ENCODE data around the gene TEX2. TPM values are rescaled to one million over a fixed set of nuclear protein-coding genes. Genes with fewer than 3 reads are reported as not detected.

Gene TEX2
- total and polyA plus RNA-seq, 2 experiments from 2014 or later = 7.5 to 17.7 TPM

DNA sequence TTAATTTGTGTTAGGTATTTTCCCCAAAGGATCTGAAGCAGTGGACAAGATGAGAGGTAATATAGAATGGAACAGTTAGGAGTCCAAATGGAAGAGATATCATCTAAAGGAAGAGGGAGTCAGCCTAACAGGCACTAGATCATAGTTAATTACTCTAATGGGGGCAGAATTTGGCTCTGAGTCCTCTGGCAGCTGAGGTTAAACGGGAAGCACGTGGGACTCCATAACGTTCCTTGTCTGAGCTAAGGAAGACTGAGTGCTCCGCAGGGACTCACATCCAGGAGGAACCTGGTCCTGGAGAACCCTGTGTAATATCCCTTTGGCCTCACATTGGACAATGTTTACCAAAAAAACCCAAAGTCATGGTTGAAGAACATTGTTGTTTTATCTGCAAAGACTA is 46.6 kb upstream of the TEX2 start:
- H3K36me3 ChIP-seq (ENCODE audit: insufficient read depth) = no peaks in the 10 kb centered on the region
- Mint-ChIP-seq H3K9me3 (no peaks in the 10 kb centered on the region), H3K27me3 (ENCODE audit: insufficient read depth, low read depth, poor library complexity) (peaks cover 1% of the 10 kb centered on the region), H3K4me3 (no peak overlapping the region), H3K4me1 (no peaks in the 10 kb centered on the region), H3K36me3 (ENCODE audit: low read depth) (no peaks in the 10 kb centered on the region), H3K27ac (no peak overlapping the region)
- H3K4me2 ChIP-seq = no peak overlapping the region
- DNase-seq (ENCODE audit: low spot score) (no peak), ATAC-seq (no peak)
- no peaks in the 10 kb centered on the region for H3K9me2 ChIP-seq (ENCODE audit: insufficient read depth)
- no peaks in the 10 kb centered on the region for H4K20me1 ChIP-seq (replicated peaks; ENCODE audit: insufficient read depth)
- no peaks in the 10 kb centered on the region for H3K4me1 ChIP-seq (ENCODE audit: insufficient read depth)
- no peaks in the 10 kb centered on the region for H3K79me2 ChIP-seq (replicated peaks; ENCODE audit: insufficient read depth)
- no peaks in the 10 kb centered on the region for H3K27me3 ChIP-seq (ENCODE audit: insufficient read depth)
- TF ChIP-seq NANOG (IDR thresholded peaks at IDR 0.05; ENCODE audit: borderline replicate concordance) (no peak), ZNF114 (CRISPR knock-in tag; IDR thresholded peaks at IDR 0.05) (no peak), REST (IDR thresholded peaks at IDR 0.05; ENCODE audit: unreplicated experiment) (no peak), EZH2phosphoT487 (IDR thresholded peaks at IDR 0.05; ENCODE audit: unreplicated experiment) (no peak), CREB1 (CRISPR knock-in tag; IDR thresholded peaks at IDR 0.05; ENCODE audit: low read depth) (no peak), STAT1 (IDR thresholded peaks at IDR 0.05; ENCODE audit: unreplicated experiment) (no peak), EZH2 (IDR thresholded peaks at IDR 0.05; ENCODE audit: low read depth, unreplicated experiment) (no peak), ZNF331 (CRISPR knock-in tag; IDR thresholded peaks at IDR 0.05; ENCODE audit: low read depth) (no peak), JUNB (IDR thresholded peaks at IDR 0.05; ENCODE audit: unreplicated experiment) (no peak), POLR2AphosphoS5 (IDR thresholded peaks at IDR 0.05; ENCODE audit: low read depth) (no peak)
- TF ChIP-seq, protein P1, sequence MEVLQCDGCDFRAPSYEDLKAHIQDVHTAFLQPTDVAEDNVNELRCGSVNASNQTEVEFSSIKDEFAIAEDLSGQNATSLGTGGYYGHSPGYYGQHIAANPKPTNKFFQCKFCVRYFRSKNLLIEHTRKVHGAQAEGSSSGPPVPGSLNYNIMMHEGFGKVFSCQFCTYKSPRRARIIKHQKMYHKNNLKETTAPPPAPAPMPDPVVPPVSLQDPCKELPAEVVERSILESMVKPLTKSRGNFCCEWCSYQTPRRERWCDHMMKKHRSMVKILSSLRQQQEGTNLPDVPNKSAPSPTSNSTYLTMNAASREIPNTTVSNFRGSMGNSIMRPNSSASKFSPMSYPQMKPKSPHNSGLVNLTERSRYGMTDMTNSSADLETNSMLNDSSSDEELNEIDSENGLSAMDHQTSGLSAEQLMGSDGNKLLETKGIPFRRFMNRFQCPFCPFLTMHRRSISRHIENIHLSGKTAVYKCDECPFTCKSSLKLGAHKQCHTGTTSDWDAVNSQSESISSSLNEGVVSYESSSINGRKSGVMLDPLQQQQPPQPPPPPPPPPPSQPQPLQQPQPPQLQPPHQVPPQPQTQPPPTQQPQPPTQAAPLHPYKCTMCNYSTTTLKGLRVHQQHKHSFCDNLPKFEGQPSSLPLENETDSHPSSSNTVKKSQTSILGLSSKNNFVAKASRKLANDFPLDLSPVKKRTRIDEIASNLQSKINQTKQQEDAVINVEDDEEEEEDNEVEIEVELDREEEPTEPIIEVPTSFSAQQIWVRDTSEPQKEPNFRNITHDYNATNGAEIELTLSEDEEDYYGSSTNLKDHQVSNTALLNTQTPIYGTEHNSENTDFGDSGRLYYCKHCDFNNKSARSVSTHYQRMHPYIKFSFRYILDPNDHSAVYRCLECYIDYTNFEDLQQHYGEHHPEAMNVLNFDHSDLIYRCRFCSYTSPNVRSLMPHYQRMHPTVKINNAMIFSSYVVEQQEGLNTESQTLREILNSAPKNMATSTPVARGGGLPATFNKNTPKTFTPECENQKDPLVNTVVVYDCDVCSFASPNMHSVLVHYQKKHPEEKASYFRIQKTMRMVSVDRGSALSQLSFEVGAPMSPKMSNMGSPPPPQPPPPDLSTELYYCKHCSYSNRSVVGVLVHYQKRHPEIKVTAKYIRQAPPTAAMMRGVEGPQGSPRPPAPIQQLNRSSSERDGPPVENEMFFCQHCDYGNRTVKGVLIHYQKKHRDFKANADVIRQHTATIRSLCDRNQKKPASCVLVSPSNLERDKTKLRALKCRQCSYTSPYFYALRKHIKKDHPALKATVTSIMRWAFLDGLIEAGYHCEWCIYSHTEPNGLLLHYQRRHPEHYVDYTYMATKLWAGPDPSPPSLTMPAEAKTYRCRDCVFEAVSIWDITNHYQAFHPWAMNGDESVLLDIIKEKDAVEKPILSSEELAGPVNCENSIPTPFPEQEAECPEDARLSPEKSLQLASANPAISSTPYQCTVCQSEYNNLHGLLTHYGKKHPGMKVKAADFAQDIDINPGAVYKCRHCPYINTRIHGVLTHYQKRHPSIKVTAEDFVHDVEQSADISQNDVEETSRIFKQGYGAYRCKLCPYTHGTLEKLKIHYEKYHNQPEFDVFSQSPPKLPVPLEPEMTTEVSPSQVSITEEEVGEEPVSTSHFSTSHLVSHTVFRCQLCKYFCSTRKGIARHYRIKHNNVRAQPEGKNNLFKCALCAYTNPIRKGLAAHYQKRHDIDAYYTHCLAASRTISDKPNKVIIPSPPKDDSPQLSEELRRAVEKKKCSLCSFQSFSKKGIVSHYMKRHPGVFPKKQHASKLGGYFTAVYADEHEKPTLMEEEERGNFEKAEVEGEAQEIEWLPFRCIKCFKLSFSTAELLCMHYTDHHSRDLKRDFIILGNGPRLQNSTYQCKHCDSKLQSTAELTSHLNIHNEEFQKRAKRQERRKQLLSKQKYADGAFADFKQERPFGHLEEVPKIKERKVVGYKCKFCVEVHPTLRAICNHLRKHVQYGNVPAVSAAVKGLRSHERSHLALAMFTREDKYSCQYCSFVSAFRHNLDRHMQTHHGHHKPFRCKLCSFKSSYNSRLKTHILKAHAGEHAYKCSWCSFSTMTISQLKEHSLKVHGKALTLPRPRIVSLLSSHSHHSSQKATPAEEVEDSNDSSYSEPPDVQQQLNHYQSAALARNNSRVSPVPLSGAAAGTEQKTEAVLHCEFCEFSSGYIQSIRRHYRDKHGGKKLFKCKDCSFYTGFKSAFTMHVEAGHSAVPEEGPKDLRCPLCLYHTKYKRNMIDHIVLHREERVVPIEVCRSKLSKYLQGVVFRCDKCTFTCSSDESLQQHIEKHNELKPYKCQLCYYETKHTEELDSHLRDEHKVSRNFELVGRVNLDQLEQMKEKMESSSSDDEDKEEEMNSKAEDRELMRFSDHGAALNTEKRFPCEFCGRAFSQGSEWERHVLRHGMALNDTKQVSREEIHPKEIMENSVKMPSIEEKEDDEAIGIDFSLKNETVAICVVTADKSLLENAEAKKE (CRISPR knock-in tag; IDR thresholded peaks at IDR 0.05) = no peak
- TF ChIP-seq, protein P2, sequence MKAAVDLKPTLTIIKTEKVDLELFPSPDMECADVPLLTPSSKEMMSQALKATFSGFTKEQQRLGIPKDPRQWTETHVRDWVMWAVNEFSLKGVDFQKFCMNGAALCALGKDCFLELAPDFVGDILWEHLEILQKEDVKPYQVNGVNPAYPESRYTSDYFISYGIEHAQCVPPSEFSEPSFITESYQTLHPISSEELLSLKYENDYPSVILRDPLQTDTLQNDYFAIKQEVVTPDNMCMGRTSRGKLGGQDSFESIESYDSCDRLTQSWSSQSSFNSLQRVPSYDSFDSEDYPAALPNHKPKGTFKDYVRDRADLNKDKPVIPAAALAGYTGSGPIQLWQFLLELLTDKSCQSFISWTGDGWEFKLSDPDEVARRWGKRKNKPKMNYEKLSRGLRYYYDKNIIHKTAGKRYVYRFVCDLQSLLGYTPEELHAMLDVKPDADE (IDR thresholded peaks at IDR 0.05) = no peak
- TF ChIP-seq, protein P3, sequence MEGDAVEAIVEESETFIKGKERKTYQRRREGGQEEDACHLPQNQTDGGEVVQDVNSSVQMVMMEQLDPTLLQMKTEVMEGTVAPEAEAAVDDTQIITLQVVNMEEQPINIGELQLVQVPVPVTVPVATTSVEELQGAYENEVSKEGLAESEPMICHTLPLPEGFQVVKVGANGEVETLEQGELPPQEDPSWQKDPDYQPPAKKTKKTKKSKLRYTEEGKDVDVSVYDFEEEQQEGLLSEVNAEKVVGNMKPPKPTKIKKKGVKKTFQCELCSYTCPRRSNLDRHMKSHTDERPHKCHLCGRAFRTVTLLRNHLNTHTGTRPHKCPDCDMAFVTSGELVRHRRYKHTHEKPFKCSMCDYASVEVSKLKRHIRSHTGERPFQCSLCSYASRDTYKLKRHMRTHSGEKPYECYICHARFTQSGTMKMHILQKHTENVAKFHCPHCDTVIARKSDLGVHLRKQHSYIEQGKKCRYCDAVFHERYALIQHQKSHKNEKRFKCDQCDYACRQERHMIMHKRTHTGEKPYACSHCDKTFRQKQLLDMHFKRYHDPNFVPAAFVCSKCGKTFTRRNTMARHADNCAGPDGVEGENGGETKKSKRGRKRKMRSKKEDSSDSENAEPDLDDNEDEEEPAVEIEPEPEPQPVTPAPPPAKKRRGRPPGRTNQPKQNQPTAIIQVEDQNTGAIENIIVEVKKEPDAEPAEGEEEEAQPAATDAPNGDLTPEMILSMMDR (conservative IDR thresholded peaks at IDR 0.05; ENCODE audit: low read depth in 2 of 2) = no peak
- no peak overlapping the region for H3K27ac ChIP-seq (ENCODE audit: low read depth)
- no peak overlapping the region for H2AFZ ChIP-seq
- no peak overlapping the region for H3K4me3 ChIP-seq
- no peaks in the 10 kb centered on the region for H3F3A ChIP-seq (replicated peaks; ENCODE audit: low read depth)
